ENCODE measurements around the gene ERF.

- TF ChIP-seq CTCF (IDR thresholded peaks at IDR 0.05; ENCODE audit: low read depth, low read length, poor library complexity, severe bottlenecking) (no peak), EZH2phosphoT487 (IDR thresholded peaks at IDR 0.05; ENCODE audit: borderline replicate concordance, low read length) (no peak)
Measured at GRCh38 chr19:42246922-42247639, 7.8 kb downstream of the ERF start.

Measured in DOHH2 (cell line).